Fibroblast of skin of left quadriceps (primary cell): Measurements from ENCODE around the gene MTIF3.
"Not testable (repeated sequence)": the region's sequence is repeated elsewhere in the genome, so short reads cannot be mapped to it uniquely, and the experiment has no call there.

Experiments
- DNase-seq, 2 experiments: peaks; one replicate each; pipeline ENCODE4 v3.0.0-alpha.2; 2013; ENCODE audit warnings: low read depth in 2 of 2

The MTIF3 gene

DNA sequence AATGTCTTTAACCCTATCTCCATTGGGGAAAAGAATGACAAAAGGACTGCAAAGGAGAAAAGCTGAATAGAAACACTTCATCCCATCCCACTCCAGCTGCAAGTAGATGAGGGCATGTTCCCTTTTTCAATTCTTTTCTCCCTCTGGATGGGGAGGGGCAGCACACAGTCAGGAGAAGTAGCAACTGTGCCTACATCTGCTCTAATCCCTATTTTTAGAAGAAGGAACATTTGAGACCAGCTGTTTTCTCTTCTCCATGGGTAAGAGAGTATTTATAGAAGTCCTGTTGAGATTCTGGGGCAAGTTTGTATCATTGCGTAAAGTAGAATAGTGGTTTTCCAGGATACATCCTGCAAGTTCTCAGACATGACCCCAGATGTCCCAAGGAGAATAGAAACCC is 35.2 kb downstream of the MTIF3 start:
- no peak for DNase-seq

DNA sequence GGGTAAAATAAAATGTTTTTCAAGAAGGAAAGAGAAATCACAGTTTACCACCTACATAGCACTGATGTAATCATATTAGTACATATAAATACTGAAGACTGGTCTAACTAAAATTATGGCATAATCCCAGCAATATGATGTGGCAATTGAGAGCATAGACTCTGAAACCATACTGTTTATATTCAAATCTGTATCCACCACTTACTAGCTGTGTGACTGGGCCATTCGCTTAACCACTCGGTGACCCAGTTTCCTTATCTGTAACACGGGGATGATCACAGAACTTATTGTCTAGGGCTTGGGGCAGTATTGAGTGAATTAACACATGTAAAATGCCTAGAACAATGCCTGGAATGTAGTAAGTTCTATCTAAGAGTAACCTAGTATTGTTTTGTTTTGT is 39.0 kb downstream of the MTIF3 start:
- DNase-seq = no peak

DNA sequence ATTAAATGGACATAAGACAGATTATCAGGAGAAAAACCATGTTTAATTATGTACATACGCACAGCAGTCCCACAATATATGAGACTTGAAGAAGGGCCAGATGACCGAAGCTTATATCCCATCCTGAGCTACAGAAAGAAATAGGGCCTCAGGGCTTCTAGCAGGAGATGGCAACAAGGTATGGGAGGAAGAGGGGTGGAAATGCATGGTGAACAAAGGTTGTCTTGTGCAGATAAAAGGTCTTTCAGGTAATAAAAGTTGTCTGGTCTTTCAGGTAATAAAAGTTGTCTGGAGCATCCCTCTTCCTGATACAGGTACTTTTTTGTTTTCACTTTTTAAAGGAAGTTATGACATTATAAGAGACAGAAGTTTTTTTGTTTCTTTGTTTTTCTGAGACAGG is 41.4 kb downstream of the MTIF3 start:
- no peak for DNase-seq

GRCh38 chr13:27408074-27408473 is 42.3 kb downstream of the MTIF3 start:
- DNase-seq = no peak

DNA sequence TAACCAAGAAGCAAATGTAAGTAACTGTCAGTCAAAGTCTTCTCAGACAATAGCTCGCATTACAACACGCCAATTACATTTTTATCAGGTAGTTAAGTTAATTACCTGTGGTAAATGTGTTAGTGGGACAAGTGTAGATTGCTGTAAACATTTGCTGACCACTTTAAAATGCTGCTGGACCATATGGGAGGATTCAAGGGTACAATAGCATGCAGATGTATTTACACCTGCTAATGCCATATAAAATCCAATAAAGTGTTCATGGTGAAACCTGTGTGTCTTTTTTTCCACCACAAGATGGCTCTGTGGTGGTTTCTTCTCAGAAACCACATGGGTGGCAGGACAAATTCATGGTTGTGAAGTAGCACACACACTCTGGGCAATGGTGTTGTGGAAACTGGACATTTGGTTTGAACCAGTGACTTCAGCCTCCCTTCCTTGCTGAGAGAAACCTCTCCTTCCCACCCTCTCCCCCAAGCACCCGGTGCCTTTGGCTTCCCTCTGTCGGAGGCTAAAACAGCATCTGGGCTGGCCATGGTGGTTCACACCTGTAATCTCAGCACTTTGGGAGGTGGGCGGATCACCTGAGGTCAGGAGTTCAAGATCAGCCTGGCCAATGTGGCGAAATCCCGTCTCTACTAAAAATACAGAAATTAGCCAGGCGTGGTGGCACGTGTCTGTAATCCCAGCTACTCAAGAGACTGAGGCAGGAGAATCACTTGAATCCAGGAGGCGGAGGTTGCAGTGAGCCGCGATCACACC is 44.0 kb downstream of the MTIF3 start:
- no peak for DNase-seq

GRCh38 chr13:27405546-27406134 is 44.7 kb downstream of the MTIF3 start:
- no peak for DNase-seq

DNA sequence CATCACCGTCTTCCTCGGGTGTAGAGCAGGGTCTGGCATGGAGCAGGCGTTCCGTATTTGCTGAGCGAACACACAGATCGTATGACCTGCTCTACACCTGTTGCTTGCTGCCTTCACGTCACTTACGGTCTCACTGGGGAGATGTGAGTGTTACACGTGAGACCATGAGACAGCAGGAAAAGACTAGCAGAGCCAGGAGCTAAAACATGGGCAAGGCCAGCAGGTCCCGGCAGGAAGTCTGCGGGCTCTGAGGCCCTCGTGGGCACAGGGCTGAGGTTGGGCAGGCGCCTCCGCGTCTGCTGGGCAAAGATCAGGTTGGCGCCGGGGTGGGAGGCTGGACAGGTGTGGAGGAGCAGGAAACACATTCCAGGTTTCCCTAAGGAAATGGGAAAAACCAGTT is 45.7 kb downstream of the MTIF3 start:
- DNase-seq = no peak

- DNase-seq = no peak
Observed at GRCh38 chr13:27403727-27404385, 46.5 kb downstream of the MTIF3 start.

DNA sequence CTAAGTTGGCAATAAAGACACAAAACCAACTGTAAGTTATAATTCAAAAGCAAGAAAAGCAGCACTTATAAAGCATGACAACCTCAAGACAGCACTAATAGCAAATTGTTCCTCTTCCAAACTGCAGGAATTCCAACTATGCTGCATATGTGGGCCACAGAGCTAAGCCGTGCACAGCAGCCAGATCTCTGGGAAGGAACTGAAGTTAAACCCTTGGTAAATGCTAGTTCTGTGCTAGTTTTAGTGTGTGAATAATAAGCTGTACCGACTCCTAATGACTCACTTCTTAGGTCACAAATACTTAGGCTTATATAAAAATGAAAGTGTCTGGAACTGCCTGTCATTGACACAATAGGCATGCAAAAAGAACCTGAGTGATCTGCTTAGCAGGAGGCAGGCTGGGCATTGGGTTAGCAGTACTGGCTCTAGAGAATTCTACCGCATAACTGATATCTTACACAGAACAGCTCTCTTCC is 47.1 kb downstream of the MTIF3 start:
- peak; percentile 67 to 71 for DNase-seq

DNA sequence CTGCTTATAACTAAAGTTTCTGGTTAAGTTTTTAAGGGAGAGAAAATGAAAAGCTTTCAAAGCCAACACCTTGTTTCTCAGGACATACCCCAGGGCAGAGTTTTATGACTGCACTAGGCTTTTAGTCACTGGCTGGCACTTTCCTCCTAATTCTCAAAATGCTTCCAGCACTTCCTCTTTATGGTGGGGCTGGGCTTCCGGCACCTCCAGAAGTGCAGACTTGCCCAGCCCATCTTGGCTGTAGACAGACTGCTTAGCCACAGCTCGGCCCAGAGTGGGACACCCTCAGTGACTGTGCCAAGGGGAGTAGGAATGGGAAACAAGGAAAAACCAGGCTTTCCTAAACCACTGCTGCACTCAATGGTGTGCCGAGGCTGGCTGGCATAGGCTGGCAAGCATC is 49.2 kb downstream of the MTIF3 start:
- no peak for DNase-seq

GRCh38 chr13:27400405-27400804 is 50.0 kb downstream of the MTIF3 start:
- not testable (repeated sequence) for DNase-seq

DNA sequence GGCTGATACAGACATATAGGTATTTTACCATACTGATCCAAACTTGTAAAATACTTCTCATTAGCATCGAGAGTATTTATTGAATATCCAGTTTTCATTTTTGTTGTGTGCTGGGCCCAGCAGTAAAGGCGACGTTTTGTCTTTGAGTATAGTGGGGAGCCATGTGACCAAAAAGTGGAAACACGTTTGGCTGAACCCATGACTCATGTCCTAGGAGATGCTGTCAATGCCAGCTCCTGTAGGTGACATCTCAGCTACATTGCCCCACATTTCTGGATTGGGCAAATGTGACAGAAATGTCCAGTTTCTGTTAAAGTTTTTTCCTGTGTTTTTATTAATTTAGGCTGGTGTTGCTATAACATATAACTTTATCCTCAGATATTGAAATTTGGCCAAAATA is 52.0 kb downstream of the MTIF3 start:
- DNase-seq = no peak

DNA sequence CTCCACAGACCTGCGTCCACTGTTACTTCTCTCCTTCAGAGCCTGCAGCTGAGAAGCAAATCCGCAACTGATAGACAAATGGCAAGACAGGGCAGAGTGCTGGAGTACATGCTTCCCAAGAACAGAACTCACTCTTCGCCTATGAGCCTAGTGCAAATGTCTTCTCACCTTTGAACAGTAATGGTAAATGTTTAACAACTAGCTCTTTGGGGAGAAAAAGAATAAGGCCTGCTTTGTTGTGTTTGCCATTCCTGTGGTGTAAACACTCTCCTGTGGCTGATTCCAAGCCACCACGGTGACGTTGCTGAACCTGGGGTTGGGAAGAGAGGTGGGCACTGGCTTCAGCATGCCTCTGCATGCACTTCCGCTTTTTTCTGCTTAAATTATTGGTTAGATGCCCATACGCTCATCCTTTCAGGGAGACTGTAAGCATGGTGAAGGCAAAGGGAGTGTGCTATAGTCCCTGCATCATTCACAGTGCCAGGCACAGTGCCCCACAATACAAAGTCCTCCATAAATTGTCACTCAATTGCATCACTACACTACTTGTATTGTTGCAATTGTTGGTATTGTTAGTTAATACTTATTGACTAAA is 54.0 kb downstream of the MTIF3 start:
- no peak for DNase-seq

DNA sequence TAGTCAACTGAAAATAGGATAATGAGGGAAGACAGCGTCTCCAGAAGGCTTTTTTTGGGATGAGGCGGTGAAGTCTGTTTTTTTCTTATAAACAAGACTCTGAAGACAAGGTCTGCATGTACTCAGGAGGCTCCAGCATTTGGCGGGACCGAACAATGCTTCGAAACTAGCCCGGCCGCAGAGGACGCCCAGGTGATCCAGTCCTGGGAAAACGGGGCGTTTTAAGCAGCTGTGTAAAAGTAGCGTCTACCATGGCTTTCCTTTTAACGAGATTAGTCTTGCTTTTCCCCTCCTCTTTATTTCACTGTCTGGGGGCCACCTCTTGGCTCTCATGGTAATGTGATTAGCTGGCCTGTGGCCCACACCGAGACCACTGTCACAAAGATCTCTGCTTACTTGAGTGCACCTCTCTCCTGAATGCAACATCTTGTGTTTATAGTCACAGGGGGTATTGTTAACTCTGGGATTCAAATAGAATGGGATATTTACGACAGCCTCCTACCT is 55.3 kb downstream of the MTIF3 start:
- DNase-seq = no peak

DNA sequence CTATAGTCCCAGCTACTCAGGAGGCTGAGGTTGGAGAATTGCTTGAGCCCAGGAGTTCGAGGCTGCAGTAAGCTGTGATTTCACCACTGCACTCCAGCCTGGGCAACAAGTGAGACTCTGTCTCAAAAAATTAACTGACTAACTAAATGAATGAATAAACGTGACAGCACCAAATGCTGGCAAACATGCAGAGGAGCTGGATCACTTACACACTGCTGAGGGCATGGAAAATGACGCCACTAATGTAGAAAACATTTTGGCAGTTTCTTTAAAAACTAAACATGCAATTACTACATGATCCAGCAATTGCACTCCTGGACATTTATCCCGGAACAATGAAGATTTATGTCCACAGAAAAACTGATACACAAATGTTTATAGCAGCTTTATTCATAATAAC is 57.3 kb downstream of the MTIF3 start:
- no peak for DNase-seq

DNA sequence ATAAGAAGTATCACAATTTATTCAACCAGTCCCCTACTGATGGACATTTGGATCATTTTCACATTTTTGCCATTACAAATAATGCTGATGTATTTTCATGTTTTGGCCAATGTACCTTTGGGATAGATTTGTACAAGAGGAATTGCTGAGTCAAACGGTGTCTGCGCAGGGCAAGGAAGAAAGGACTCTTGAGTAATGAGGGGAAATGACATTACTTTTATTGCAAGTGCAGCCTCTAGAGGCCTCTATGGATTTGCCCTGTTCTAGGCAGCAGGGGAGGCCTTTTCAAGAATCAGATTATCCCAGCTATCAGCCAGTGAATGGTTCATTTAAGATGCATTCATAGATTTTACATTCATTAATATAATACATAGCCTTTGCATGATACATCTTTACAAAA is 58.9 kb downstream of the MTIF3 start:
- DNase-seq = no peak

DNA sequence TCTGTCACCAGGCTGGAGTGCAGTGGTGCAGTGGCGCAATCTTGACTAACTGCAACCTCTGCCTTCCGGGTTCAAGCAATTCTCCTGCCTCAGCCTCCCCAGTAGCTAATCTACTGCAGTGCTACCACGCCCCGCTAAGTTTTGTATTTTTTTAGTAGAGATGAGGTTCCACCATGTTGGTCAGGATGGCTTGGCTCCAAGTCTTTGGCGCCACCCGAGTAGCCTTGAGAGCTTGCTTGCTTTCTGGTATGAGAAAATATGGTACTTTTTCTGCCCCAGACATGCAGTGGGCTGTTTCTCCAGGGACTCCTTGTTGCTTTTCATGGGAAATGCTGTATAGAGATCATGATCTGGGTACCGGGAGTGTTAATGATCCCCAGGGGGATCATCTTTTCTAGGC is 60.5 kb downstream of the MTIF3 start:
- no peak for DNase-seq

DNA sequence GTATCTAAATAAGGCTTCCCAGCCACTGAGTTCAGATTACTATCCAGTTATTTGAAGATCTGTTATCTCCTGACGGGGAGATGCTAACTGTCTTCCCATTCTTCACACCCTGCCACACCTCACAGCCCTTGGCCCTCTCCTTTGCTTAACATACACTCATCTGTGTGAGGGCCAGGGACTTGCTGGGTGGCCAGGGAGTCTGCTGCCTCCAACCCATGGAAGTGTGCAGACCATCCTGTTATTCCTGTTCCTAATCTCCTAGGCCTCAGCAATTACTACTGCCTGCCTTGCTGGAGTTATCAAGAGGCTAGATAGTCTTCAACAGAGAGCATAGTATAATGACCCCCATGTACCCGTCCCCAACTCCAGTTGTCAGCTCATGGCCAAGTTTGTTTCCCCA is 62.1 kb downstream of the MTIF3 start:
- no peak for DNase-seq
